Stimulated activated CD4-positive, alpha-beta T cell treated with anti-CD3 and anti-CD28 coated beads, Interleukin-1b, Interleukin-23, amount 100 ng/mL, for 1 hour (primary cell): ENCODE results near the gene MORN1.

Source experiments
- DNase-seq, 2 donors: peaks; one replicate each; pipeline ENCODE4 v3.0.0-alpha.2; 2020; ENCODE audit warnings: low read depth in 2 of 2

The MORN1 gene

GRCh38 chr1:2404890-2405511 is 13.6 kb upstream of the MORN1 start:
- no peak for DNase-seq

GRCh38 chr1:2404142-2404889 is 13.0 kb upstream of the MORN1 start:
- DNase-seq = no peak

GRCh38 chr1:2403273-2403672 is 11.9 kb upstream of the MORN1 start:
- no peak for DNase-seq

GRCh38 chr1:2402420-2402819 is 11.1 kb upstream of the MORN1 start:
- no peak for DNase-seq

- no peak for DNase-seq
These were observed 9.7 kb upstream of the MORN1 start for GRCh38 chr1:2400950-2401649.

GRCh38 chr1:2400576-2400909 is 9.2 kb upstream of the MORN1 start:
- no peak for DNase-seq

- no peak for DNase-seq
These were observed 8.7 kb upstream of the MORN1 start for GRCh38 chr1:2399890-2400575.

- DNase-seq = no peak
These were observed 7.5 kb upstream of the MORN1 start for GRCh38 chr1:2398871-2399270.

- no peak for DNase-seq
These were observed 5.8 kb upstream of the MORN1 start for GRCh38 chr1:2397007-2397679.

GRCh38 chr1:2396476-2396875 is 5.1 kb upstream of the MORN1 start:
- DNase-seq = no peak

GRCh38 chr1:2396059-2396458 is 4.7 kb upstream of the MORN1 start:
- DNase-seq = no peak

GRCh38 chr1:2395245-2395644 is 3.9 kb upstream of the MORN1 start:
- DNase-seq = no peak

GRCh38 chr1:2394761-2395160 is 3.4 kb upstream of the MORN1 start:
- DNase-seq = no peak

GRCh38 chr1:2394220-2394619 is 2.9 kb upstream of the MORN1 start:
- no peak for DNase-seq

- DNase-seq = no peak
These were observed 2.1 kb upstream of the MORN1 start for GRCh38 chr1:2393471-2393877.

GRCh38 chr1:2392686-2393085 is 1.3 kb upstream of the MORN1 start:
- no peak for DNase-seq

GRCh38 chr1:2391931-2392509 is 666 bp upstream of the MORN1 start:
- DNase-seq = no peak

GRCh38 chr1:2389644-2390043 is 1.7 kb downstream of the MORN1 start:
- DNase-seq = no peak

GRCh38 chr1:2388004-2388913 is 3.1 kb downstream of the MORN1 start:
- DNase-seq = no peak
